GM21367 (cell line): Measurements from ENCODE around the gene SRPK3.
"Not testable (repeated sequence)": the region's sequence is repeated elsewhere in the genome, so short reads cannot be mapped to it uniquely, and the experiment has no call there.

Experiments used
- ATAC-seq: cut with Tn5 transposase; IDR thresholded peaks from one replicate; pipeline ENCODE4 v1.9.1; 2021; ENCODE audit not compliant: unreplicated experiment

Gene SRPK3

DNA sequence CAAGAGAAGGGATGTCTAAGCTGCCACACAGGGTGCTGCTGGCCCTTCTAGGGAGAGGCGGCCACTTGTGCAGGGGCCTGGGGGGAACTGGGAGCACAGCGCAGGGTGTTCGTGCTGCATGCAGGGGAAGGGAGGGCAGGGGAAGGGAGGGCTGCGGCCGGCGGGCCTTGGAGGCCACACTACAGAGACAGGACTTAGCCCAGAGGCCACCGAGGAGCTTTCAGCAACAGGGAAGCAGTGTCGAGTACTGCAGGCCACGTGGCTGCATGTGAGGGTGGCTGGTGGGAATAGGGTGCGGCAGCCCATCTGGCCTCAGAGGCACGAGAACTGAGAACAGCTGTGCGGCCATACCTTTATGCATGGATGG lies 35.8 kb upstream of the SRPK3 start:
- ATAC-seq, result not testable (repeated sequence)

DNA sequence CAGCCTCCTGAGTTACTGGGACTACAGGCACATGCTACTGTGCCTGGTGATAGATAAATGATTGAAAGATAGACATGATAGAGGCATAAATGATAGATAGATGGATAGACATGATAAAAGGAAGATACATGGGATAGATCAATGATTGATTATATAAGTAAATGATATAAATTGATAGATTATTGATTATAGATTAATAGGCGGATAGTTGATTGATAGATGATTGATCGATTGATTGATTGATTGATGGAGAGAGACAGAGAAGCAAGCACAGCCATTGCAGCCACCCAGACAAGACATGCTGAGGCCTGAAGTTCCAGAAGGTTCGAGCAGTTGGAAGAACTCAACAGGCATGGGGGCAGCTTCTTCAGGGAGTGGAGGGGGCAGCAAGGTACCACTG lies 34.5 kb upstream of the SRPK3 start:
- ATAC-seq, result no peak

DNA sequence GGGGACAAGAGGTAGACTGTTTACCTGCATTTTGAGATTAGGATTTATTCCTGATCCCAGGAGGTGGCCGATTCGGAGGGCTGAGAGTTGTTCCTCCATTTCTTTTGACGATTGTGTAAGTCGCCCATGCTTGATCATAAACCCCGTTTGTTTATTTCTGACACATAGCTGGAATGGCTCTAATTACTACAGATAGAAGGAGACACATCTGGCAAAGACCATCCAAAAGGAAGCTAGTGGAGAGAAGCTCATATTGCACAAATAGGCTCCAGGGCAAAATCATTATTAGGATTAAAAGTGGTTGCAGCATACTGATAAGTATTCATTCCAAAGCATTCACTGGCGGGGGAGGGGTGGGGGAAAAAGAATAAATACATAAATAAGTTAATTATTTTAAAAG lies 33.9 kb upstream of the SRPK3 start:
- ATAC-seq, result not testable (repeated sequence)

DNA sequence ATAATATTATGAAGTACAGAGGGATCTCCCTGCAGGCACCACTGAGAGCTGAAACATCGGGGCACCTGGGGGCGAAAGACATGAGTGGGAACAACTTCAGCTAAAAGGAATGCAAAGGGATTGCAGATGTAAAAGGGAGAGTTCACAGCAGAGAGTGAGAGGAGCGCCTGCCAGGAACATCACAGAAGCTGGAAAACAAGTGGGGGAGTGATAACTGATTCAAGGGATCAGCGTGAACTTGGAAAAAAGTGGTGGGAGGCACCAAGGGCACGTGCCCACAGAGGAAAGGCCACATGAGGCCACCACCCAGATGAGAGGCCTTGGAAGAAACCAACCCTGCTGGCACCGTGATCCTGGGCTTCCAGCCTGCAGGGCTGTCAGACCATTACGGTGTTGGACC lies 31.8 kb upstream of the SRPK3 start:
- ATAC-seq, result not testable (repeated sequence)

DNA sequence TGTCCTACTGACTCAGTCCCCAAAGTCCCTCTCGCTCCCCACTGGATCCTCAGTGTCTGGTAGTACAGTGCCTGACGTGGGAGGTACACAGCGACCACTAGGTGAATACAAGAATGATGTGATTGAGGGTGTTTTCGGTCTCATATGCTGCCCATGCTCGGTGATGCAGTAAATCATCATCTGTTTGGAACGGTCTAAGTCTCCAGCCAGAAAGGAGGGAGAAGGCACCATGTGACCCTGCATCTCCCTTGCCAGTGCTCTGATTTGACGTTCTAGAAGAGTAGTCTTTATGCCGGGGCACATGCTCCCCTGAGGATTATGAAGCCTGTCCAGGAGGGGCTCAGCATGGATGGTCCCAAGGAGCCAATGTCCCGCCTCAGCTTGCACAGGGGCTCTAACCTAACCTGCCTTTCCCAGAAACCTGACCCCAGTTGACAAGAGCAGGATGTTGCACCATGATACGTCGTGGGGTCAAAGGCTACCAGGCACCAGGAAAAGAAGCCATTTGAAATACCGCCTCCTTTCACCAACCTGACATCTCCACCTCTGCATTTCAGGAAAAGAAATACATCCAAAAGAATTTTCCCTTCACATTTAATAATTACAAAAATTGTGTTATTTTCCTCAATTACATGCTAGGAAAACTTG lies 30.6 kb upstream of the SRPK3 start:
- no peak for ATAC-seq

DNA sequence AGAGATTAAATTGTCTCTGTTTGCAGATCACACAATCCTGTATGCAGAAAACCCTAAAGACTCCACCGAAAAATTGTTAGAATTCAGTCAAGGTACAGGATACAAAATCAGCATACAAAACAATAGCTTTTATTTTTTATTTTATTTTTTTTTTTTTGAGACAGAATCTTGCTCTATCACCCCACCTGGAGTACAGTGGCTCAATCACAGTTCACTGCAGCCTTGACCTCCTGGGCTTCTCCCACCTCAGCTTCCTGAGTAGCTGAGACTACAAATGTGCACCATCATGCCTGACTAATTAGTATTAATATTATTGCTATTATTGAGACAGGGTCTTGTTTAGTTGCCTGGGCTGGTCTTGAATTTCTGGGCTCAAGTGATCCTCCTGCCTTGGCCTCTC lies 25.7 kb upstream of the SRPK3 start:
- no peak for ATAC-seq

DNA sequence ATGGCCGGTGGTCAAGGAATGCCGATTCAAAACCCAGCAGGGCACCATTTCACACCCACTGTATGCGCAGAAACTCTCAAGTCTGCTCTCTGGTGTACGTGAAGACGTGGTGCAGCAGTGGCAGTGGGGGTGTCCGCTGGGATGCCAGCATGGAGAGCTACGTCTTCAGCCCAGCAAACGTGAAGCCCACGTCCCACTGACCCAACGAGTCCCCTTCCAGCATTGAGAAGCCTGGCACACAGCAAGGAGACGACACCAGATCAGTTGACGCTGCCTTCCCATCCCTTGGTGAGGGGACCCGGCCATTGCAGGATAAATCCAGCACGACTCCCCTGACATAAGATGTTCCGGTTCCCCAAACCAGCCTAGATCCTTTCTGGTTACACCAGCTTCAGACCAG lies 19.0 kb upstream of the SRPK3 start:
- ATAC-seq, result no peak

DNA sequence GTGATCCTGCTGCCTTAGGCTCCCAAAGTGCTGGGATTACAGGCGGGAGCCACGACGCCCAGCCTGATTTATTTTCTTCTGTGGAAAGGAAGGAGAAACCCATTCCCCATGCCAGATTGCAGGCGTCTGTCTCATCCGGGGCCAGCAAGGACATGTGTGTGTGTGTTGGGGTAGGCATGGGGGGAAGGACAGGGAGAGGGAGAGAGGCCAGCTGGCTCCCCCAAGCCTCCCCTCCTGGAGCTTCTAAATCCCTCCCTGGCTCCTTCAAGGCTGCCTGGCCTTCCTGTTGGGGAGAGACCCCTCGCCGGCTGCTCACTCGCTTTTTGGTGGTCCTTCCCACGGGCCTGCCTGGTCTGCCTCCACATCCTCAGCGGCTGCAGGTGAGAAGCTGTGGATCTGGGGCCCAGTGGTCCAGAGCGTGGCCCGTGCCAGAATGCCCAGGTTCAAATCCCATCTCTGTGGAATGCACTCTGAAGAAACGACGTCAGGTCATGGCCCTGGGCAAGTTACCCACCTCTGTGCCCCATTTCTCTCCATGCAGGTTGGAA lies 18.1 kb upstream of the SRPK3 start:
- ATAC-seq, result no peak

DNA sequence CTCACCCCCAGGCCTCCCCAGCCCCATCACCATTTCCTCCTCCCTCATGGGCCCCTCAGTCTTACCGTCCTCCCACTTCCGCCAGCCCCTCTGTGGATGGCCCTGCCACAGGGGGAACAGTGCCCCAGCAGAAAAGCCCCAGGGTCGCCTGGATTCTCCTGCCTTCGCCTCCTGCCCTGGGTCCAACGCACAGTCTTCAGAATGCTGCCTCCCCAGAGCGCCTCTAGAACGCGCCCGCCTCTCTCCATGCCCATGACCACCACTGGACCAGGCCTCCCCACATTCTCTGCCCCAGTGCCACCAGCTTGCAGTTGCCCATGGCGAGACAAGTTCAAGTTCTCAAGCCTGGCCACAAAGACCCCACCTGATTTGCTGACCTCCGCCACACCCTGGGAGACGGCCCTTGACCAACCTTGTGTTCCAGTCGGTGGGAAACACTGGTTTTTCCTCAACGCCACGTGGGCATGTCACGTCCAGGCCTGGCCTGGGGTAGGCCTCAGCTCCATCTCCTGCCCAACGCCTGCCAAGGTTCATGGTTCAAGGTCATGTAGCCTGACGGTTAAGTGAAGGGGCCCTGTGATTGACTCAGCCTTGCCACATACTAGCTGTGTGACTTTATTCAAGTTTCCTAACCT lies 17.4 kb upstream of the SRPK3 start:
- ATAC-seq, result no peak

DNA sequence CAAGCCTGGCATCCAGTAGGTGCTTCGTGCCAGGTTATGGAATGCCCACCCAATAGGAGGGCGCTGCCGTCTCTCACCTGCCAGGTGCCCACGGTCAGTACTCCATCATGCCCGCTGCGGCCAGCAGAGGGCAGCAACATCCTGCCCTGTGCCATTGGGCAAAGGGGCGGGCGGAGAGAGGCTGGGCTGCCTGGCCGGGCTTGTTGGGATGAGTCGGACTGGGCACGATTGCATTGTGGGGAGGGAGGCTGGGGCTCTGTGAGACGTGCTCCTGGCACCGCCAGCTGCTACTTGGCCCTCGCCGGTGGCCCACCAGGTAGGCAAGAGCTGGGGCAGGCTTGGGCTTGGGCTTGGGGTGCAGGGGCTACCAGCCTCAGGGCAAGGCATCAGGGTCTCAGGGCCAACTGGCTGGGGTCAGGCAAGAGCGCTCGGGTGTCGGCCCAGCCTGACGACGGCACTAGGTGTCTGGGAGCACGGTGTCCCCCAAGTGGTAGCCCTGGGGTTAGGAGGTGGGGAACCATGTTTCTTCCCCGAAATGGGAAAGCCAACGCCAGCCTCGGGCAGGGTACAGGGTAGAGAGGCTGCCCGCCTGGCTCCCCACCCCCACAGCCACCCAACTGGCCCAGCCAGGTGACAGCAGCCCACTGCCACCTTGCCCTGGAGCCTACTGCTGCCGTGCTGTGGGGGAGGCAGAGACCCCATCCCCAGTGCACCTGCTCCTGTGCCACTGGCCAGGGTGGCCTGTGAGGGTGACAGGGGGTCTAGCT lies 16.7 kb upstream of the SRPK3 start, which contains the start of gene PLXNB3:
Gene PLXNB3 (plus strand): TSS at position 261 of the 767 bp plus-strand sequence. CDS start 1,287 bp downstream, outside the sequence.
- ATAC-seq, result no peak

DNA sequence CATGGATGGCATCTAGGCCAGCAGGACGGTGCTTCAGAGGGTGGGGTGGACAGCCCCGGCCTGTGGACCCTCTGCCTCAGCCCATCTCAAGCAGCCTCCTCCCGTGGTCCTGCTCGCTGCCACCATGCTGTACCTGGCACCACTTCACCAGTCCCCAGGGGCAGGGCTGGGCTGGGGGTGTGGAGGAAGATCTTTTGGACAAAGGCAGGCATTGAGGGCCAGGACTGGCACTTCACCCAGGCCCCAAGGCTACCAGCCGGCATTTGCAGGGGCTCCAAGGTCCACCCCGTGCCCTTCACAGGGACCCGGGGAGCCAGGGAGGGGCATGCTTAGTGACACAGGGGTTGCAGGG lies 16.1 kb upstream of the SRPK3 start:
- ATAC-seq, result no peak

DNA sequence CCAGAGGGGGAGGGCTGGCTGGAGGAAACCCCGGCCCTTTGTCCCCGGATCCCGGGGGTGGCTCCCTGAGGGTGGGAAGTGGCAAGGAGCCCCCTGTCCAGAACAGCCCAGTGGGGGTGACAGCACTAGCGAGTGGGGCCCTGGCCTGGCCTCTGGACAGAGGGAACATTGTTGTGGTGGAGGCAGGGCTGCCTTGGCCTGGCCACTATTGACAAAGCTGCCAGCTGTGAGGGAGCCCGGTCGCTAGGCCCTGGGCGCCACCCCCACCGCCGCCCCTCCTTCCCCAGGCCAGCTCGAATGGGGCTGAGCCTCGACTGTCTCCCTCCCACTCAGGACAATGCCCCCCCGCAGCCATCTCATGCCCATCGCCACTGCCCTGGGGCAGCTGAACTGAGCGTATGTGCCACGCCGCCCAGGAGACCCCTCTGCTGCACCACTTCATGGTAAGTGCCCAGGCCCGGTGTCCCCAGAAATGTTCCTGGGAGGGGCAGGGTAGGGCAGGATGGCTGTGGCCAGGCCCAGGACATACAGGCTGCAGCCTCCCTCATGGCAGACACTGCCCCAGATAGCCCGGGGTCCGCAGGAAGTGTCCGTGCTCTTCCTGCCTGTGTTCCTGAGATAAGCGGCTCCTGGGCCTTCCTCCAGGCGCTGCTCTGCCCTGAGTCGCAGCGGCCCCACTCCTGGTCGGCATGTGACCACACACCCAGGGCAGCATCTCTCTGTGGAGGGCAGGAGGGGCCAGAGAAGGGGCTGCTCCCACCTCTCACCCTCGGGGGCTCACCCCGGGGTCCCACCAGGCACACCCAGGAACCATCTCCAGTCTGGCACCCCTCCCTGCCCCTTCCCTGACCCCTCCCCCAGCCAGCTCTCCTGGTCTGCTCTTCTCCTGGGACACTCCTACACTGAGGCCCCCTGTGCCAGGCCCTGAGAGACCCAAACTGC lies 15.4 kb upstream of the SRPK3 start:
- ATAC-seq, result no peak

DNA sequence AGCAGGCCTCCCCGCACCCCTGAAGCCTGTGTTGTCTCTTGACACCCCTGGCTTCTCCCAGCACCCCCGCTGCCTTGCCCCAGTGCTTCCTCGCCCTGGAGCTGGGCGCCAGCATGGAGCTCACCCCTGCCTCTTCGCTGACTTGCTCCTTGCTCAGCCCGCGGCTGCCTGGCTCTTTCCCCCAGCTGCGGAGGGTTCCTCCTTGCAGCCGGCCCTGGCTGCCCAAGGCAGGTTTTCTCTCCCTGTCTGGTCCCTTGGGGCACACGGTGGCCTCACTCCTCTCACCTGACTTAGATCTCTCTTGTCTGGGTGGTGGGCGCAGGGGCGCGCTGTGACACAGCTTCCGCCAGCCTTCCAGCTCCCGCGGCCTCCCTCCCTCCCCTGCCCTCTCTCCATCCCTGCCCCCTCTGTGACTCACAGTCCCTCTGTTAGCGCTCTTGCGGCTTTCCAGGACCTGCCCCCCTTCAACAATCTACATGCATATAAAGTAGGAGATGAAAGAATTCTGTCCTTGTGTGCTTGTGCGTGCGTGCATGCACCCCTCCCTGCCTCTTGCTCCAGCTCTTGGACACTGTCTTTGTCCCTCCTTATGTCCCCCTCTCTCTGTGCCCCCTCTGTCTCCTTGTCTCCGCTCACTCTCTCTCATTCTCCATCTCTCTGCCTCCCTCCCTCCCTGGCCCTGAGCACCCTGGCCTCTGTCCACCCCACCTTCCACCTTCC lies 14.6 kb upstream of the SRPK3 start:
- no peak for ATAC-seq

DNA sequence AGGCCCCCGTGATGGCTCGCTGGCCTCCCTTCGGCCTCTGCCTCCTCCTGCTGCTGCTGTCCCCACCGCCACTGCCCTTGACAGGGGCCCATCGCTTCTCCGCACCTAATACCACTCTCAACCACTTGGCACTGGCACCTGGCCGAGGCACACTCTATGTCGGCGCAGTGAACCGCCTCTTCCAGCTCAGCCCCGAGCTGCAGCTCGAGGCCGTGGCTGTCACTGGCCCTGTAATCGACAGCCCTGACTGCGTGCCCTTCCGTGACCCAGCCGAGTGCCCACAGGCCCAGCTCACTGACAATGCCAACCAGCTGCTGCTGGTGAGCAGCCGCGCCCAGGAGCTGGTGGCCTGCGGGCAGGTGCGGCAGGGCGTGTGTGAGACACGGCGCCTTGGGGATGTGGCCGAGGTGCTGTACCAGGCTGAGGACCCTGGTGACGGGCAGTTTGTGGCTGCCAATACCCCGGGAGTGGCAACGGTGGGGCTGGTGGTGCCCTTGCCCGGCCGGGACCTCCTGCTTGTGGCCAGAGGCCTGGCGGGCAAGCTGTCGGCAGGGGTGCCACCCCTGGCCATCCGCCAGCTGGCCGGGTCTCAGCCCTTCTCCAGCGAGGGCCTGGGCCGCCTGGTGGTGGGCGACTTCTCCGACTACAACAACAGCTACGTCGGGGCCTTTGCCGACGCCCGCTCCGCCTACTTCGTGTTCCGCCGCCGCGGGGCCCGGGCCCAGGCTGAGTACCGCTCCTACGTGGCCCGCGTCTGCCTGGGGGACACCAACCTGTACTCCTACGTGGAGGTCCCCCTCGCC lies 13.8 kb upstream of the SRPK3 start:
- no peak for ATAC-seq

DNA sequence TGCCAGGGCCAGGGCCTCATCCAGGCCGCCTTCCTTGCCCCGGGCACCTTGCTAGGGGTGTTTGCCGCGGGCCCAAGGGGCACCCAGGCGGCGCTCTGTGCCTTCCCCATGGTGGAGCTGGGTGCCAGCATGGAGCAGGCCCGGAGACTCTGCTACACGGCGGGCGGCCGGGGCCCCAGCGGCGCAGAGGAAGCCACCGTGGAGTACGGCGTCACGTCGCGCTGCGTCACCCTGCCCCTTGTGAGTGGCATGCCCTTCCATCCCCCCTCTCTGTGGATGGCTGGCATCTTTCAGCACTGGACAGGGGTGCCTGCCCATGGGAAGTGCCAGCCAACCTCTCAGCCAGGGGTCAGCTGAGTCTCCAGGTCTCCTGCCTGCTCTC lies 13.2 kb upstream of the SRPK3 start:
- ATAC-seq, result no peak

DNA sequence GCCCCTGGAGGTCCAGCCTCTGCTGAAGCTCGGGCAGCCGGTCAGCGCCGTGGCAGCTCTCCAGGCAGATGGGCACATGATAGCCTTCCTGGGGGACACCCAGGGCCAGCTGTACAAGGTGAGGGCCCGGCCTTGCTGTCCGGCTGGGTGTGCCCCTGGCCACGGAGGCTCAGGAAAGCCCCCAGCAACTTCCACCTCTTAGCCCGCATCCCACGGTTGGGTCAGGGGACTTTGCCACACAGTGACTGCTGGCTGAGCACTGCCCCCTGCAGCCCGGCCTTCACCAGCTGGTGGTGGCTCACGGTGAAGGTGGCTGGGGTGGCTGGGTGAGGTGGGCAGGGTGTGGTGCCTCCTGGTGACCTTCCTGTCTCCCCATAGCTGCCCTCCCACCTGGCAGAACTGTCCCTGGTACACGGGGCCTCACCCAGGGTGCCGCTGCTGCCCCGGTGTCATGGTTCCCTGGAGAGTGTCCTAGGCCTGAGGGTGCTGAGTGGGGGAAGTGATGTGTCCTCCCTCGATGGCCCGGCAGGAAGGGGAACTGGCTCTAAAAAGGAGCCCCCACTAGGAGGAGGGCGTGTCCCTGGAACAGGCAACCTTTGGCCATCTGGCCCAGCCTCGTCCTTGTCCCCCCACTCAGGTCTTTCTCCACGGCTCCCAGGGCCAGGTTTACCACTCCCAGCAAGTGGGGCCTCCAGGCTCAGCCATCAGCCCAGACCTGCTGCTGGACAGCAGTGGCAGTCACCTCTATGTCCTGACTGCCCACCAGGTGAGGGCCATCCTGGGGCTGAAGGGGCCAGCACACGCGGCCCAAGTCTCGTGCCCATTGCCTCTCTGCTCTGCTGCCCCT lies 12.3 kb upstream of the SRPK3 start:
- ATAC-seq, result no peak

DNA sequence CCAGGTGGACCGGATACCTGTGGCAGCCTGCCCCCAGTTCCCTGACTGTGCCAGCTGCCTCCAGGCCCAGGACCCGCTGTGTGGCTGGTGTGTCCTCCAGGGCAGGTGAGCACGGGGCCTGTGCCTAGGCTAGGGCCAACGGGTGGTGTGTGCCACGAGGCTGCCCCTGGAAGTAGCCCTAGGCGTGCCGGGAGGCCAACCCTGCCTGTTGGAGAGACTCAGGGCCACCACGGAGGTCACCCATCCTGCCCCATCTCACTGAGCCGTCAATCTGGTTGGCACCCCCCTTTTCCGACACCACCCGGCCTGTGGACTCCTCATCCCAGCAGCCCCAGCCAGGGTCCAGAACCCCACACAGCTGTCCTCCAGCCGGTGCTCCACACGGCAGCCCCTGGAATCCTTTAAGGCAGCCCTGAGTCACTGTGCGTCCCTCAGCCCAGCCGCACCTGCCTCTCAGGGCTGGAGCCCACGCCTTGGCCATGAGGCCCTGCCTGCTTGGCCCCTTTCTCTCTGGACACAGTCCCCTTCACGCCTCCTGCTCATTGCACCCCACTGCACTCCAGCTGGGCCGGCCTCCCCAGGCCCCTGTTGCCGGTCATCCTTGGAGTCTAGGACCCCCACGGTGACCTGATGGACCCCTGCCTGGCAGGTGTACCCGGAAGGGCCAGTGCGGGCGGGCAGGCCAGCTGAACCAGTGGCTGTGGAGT lies 11.5 kb upstream of the SRPK3 start:
- ATAC-seq, result no peak
